IPS-NIHi7 (cell line): ENCODE results near the gene INTS6.

Experiments
- DNase-seq: peaks from one replicate; pipeline ENCODE4 v3.0.0; 2012; ENCODE audit warnings: mixed read lengths; ENCODE audit errors: extremely low spot score

The INTS6 gene

DNA sequence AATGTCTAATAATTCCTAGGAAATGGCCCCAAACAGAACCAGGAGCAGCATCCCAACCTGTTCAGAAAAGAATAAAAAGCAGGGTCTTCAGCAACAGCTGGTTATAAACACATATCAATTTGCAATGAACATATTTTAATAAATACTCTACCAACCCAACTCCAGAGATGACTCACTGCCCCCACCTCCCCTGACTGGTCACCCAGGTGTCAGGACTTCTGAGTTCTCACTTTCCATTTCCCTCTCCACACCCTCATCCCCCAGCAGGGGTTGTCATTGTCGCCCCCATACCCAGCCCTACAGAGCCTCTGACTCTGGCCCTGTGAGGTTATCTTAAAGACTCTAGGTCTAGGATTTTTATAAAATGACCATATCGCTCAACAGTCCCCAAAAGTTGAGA, 106.4 kb downstream of the INTS6 start:
- no peak for DNase-seq

DNA sequence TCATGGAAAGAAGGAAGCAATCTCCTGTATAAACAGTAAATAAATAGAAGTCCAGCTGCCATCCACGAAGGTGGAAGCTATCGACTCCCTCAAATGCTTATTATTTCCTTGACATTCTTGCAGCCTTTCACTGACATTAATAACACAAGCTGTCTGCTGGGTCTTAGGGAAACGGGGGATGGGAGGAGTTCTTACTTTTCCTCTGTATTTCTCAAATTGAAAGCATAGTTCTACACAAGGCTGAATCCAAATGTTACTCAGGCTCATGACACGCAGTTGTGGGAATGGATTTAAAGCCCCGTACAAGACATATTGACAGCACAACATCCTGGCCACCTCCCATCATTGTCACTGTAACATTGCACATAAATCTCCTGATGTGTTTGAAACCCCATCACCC, 109.4 kb downstream of the INTS6 start:
- DNase-seq, result no peak

DNA sequence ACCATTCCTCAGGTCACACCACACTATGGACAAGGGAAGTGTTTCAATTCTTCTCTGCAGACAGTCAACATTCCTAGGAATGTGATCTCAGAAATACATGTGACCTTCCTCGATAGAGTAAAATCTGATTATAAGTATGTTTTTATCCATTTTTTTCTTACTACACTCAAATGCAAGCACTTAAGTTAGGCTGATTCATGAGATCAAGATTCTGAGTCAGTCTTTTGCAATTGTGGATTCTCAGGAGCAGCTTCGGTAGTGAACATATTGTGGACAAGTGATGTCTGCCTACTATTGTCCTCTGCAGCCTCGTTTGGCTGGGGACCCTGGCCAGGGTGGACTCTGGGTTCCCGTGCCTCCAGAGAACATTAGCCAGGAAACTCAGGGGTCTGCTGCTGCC, 110.1 kb downstream of the INTS6 start:
- DNase-seq, result no peak

DNA sequence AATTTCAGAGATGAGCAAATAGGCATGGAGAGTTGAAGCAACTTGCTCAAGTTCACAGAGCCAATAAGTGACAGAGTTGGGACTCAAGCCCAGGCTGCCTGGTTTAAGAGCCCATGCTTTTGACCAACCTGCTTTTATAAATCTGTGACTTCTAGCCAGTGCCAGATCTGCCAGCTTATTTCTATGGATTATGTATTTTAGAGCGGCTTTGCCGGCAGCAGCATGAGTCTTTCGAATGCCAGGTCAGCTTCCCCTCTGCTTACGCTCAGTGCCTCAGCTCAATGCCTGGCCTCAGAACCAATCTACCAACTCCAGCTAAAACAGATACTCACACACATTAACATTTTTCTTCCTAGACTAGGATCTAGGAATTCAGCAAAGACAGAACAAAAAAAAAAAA, 111.0 kb downstream of the INTS6 start:
- DNase-seq, result no peak

DNA sequence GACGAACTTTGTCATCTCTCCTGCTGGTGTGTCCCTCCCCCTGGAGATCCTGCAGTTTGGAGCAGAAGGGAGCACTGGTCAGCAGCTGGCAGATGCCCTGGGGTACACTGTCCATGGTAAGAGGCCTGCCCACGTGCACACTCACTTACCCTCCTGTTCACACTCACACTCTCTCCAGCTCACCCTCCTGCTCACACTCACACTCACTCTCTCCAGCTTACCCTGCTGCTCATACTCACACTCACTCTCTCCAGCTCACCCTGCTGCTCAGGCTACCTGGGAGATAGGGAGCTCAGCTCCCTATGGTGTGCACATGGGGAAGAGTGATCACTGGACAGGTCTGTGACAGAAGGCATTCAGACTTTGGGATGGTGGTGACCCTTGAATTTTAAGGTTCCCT, 111.6 kb downstream of the INTS6 start:
- DNase-seq, result no peak

DNA sequence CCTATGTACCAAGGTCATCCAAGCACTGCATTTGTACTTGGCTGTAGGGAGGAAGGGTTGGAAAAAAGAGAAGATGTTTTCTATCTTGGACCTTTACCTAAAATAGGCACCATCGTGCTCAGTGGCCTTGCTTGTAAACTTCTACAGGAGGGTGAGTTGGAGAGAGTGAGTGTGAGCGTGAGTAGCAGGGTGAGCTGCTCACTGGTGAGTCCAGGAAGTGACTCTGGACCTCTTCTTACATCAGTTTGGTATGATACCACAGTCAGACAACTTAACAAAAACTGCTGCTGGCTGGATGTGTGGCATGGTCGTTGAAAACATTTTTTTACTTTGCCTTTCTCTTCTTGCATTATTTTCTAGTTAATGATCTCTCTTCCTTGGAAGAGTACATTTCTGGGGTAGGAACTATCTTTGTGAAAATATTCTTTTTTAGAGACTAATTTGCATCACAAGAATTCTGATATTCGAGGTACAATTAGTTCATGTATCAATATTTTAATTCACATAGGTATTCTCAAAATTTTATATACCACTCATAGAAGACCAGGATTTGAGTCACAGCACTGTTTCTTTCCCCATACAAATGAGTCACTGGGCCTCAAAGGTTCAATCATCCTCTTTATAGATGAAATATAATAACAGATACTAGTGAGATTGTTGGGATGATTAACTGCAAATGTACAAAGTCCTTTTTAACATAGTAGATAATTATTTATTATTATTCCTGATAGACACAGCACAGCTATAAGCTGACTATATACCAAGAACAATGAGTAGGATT, 112.7 kb downstream of the INTS6 start:
- no peak for DNase-seq

DNA sequence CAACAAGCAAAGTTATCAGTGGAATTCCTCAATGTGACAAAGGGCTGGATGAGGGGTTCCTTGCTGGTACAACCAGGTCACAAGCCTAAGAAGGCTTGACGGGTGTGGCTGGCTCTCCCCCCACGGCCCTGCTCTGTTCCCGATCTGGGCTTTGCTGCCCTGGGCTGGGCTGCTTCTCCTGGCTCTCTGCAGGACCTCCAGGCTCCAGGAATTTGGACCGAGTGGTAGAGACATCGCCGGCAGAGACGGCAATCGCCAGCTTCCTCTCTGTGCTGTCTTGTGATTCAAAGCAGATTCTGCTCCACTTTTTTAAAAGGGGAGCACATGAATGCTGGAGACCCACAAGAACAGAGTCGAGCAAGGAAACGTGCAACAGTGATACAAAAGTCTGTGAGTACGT, 113.5 kb downstream of the INTS6 start, which contains the start of gene SERPINE3:
Gene SERPINE3 (plus strand): TSS at position 338 of the 400 bp plus-strand sequence. CDS start 1,401 bp downstream, outside the sequence.
- DNase-seq, result no peak

DNA sequence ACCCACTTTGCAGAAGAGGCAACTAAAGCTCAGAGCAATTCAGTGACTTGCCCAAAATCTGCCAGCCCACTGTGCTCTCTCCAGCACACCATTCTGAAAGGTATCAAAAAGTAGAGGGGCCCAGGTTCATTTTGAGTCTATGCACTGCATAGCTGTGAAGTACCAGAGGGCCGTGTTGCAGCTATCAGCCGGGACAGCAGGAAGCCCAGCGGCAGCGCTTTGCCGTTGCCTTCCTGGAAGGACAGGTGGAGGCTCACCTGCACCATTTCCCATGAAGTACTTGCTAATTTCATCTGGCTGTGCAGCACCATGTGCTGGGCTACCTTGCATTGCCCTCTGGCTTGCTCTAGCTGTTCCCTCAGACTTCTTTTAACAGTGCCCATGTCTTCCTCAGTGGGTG, 116.1 kb downstream of the INTS6 start:
- DNase-seq, result no peak

DNA sequence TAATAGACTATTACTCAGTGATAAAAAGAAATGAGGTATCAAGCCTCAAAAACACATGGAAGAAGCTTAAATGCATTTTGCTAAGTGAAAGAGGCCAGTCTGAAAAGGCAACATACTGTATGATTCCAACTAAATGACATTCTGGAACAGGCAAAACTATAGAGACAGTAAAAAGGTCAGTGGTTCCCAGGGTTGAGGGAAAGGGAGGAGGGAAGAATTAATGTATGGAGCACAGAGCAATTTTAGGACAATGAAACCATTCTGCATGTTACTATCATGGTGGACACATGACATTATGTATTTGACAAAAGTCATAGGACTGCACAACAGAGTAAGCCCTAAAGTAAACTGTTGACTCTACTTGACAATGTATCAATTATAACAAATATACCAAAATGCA, 119.0 kb downstream of the INTS6 start:
- DNase-seq, result no peak

DNA sequence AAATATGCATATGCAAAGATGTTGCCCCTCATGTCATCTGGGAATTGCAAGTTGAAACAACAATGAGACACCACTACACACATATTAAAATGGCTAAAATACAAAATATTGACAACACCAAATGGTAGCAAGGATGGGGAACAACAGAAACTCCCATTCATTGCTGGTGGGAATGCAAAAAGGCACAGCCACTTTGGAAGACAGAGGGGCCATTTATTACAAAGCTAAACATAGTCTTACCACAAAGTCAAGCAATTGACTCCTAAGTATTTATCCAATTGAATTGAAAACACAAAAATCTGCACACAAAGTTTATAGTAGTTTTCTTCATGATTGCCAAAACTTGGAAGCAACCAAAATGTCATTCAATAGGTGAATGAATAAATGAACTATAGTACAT, 119.4 kb downstream of the INTS6 start:
- DNase-seq, result no peak

DNA sequence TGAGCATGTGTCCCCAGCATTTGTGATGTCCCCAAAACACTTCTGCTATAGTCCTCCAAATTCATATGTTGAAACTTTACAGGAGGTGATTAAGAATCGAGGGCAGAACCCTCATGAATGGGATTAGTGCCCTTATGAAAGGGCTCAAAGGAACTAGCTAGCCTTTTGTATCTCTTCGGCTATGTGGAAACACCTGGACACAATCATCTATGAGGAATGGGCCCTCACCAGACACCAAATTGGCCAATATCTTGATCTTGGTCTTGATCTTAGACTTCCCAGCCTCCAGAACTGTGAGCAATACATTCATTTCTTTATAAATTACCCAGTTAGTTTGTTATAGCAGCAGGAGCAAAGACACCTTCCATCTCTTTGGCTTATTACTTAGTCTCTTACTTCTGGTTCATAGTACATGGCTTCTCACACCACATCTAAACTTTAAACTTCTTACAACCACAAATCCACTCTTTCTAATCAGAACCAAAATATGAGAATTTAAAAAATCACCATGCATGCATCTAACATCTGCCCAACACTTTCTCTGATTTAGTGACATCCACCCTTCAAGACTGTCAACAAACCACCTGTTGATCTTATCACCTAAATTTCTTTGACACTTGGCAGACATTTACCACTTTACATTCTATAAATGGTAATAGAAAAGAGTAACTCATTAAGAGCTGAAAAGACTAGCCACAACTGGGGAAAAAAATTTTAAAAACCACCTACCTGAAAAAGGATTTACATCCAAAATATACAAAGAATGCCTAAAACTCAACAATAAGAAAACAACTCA, 120.1 kb downstream of the INTS6 start:
- DNase-seq, result no peak

DNA sequence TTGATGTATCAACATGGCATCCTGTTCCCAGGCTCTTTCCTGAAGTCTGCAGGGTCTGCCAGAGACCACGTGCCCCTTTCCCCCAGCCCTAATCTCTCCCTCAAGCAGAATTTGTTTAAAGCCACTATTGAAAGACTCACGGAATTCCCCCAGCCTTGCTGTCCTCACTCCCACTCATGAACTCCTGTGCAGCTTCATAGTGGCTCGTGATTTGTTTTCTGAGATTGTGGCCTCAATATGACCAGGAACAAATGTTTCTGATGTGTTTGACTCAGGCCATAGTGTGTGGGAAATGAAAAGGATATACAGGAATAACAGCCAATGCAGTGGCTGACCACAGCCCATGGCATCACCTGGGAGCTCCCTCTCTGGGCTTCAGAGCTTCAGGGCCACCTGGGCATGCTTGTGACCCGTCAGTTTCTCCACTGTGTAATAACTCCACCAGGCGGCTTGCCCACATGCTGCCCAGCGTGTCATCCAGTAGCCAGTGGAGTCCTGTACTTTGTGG, 121.4 kb downstream of the INTS6 start:
- no peak for DNase-seq

DNA sequence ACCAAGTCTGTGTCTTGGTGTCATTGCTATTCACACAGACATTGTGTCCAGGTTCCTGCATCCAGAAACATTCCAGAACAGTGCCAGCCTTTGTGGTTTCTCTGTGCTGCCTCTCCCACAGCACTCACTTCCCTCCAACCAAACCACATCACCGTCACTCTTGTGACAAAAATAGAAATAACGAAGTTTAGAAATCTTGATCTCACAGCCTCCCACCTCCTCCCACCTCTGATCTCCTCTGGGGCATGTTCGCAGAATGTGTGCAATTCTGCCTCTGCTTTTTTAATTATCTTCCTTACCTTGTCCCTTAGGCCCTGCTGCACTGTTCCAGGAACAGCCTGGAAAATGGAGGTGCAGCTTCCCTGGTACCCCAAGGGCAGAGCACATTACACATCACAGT, 122.0 kb downstream of the INTS6 start:
- DNase-seq, result no peak

DNA sequence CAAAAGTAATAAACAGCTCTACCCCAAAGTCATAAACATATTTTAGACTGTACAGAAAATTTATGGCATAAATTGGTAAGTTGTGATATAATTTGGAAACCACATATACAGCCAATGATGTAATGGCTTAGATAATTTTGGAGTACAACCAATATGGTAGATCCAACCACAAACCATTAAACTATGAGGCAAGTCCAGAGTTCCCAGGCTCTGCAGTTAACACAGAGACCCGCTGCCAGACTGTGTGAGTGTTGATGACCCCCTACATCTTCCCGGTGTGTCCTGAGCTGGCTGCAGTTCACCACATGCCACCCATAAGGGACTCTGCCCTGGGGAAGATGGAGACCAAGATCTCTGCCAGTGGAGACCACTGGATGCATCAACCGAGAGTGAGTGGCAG, 123.2 kb downstream of the INTS6 start:
- DNase-seq, result no peak

DNA sequence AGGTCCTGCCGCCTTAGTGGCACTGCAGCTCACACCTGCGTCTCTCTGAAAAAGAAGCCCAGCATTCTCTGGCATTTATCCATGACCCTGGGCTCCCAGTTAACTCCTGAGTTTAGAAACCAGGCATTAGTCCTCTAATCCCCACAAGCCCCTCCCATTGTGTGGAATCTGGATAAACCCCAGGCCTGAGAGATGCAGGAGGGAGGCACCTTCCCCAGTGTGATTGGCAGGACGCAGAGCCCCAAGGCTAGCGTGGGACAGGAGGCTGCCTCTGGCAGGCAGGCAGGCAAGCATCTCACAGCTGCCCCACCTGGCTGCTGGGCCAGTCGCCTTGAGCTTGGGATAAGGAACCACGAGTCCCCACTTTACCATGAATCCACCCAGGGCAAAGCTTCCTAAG, 124.3 kb downstream of the INTS6 start:
- peak; percentile 93 for DNase-seq

DNA sequence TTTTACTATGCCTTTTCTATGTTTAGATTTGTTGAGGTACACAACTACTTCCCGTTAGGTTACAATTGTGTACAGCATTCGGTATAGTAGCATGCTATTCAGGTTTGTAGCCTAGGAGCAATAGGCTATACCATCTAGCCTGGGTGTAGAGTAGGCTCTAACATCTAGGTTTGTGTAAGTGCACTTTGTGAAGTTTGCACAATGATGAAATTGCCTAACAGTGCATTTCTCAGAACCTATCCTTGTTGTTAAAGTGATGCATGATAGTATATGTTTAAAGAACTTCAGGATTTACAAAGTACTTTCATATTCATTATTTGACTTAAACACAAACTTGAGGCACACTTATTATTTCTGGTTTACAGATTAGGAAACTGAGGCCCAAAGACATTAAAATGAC, 124.9 kb downstream of the INTS6 start:
- DNase-seq, result no peak

DNA sequence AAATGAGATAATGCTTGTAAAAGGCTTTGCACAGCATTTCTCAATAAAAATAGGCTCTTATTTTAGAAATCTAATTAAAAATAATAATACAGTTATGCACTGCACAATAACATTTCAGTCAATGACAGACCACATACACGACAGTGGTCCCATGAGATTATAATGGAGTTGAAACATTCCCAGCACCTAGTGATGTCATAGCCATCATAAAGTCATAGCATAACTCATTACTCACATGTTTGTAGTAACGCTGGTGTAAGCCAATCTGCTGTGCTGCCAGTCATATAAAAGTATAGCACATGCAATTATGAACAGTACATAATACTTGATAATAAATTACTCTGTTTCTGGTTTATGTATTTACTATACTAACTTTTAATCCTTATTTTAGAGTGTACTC, 126.1 kb downstream of the INTS6 start:
- DNase-seq, result no peak

DNA sequence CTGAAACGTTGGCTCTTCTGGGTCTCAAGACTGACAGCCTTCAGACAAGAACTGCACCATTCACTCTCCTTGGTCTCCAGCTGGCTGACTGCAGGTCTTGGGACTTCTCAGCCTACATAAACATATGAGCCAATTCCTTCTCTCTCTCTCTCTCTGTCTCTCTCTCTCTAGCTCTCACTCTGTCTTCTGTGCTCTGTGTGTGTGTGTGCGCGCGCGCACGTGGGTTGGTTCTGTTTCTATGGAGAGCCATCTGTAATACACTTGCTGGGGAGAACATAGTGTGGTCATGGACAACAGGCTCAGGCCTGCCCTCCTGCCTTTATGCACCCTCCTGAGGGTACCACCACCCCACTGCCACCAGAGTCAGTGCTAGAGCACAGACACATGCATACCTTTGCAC, 127.0 kb downstream of the INTS6 start:
- no peak for DNase-seq

DNA sequence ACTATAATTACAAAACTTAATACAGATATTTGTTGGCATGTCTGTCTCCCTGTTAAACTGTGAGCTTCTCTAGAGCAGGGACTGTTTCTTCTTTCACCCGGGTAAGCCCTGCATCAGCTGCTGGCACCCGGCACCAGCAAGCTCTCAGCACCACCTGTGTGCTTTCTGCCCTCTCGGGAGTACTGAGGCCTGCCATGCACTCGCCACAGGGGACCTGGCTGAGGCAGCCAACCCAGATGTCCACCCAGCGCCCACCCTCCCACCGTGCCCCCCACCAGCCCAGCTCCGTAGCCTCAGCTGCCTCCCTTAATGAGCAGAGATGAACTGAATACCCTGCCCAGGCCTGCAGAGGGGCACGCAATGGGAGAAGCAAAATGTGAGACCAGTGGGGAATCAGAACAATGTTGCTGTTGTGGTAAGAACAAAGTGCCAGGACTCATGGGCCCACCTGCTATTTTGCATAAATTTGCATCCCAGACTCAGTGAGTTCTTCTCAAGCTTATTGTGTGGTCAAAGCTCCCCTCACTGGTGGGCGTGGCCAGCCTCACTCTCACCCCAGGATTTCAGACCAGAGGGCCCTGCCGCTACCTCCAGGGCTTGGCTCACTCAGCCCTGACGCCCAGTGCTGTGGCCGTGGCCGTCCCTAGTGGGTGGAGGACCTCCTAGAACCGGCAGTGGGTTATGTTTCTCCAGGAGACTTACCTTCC, 128.0 kb downstream of the INTS6 start:
- no peak for DNase-seq

DNA sequence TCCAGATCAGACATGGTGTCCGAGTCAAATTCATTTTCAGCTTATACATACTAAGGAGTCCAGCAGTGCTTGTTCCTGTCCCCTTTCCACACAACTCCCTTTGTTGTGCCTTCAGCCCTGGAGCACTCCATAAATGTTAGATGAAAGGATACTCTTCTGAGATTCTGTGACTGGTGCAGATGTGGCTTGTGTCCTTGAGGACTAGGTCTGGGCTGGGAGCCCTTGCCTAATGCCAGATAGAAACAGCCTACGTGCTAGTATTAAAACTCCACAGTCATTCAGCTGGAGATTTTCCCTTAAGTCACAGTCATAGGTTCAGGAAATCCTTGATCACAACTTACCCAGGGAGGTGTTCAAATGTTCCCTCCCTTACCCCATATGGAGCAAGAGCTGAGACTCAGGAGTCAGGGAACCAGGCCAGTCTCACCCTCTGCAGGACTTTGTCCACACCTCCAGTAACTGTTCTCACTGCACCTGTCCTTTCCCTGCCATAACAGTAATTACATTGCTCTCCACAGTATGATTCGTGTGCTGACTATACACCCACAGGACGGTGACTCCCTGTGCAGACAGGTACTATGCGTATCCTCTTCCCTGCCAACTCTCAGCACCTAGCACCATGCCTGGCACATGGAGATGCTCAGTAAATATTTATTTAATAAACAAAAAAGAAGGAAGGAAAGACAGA, 128.9 kb downstream of the INTS6 start:
- DNase-seq, result no peak

DNA sequence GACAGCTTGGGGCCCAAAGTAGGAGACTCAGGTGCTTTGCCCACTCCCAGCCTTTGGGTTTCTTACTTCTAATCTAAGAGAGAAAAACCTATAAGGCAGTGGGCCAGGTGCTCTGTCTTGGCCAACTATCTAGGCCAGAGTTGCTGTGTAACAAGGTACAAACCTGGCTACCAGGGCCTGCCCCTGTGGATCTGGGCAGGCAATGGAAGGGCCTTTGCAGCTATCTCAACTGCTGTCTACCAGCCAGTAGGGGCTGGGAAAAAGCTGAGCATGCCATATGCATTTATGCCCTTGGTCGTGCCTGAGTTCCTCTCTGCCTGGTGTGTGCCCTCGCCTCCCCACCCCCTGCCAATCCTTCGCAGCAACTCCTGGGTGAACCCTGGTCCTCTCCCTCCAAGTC, 130.0 kb downstream of the INTS6 start:
- DNase-seq, result no peak

DNA sequence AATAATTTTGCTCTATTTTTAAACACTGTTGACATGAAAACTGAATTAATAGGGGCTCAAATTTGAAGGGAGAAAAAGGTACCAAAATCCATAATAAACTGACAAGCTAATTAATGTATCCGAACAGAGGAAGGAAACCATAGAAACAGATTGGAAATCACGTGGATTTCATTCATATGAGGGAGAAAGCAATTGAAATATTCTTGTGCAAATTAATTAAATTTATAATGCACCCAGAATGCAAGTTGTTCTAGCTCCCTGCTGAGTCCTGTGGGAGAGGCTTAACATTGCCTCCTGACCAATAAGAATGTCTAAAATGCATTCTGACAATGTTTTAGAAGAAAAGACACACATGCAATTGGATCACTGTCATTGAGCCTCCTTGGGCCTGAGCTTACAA, 131.0 kb downstream of the INTS6 start:
- DNase-seq, result no peak
